ENCODE measurements around the gene RNF224.

- TF ChIP-seq CTCF (IDR thresholded peaks at IDR 0.05; ENCODE audit: low read depth, low read length) (no peak), EZH2phosphoT487 (IDR thresholded peaks at IDR 0.05; ENCODE audit: low read depth) (no peak)
Measured at GRCh38 chr9:137178201-137178938, 48.9 kb upstream of the RNF224 start.

Data from OCI-LY3 (cell line).